ENCODE measurements around the gene TRIM37. TPM values are rescaled to one million over a fixed set of nuclear protein-coding genes. Genes with fewer than 3 reads are reported as not detected.
"Not testable (repeated sequence)": the region's sequence is repeated elsewhere in the genome, so short reads cannot be mapped to it uniquely, and the experiment has no call there.

Gene TRIM37
- total RNA-seq, 2 experiments from 2014 or later: 19.9 to 24.1 TPM

DNA sequence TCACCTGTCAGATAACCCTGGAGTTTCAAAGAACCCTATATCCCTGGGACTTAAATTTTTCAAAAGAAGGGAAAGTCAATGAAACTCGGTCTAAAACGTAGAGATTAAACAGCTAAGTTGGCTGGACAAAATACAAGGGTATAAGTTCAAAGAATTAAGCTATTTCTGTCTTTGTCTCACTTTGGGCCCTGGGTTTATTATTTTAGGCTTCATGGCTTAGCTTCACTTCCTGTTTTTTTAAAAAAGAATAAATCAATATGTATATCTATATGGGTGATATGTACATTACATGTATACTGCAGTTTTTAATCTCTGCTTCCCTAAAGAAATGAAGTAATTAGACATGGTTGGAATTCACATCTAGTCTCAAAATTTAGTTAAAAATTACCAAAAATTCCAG lies 132.3 kb downstream of the TRIM37 start:
- DNase-seq: no peak
- Mint-ChIP-seq H3K36me3 (ENCODE audit: low read depth) (no peaks in the 10 kb centered on the region), H3K27me3 (ENCODE audit: low read depth) (no peaks in the 10 kb centered on the region), H3K9me3 (no peaks in the 10 kb centered on the region), H3K4me1 (ENCODE audit: low read depth) (no peaks in the 10 kb centered on the region), H3K27ac (no peak overlapping the region), H3K4me3 (no peak overlapping the region)
- CTCF ChIA-PET: interaction anchor here (0.5 kb wide), 1 partner anchor 30 kb away, joined by 4 read pairs; no protein-coding TSS in a partner anchor
- intact Hi-C loops (cut with micrococcal nuclease): no loop called here

GRCh38 chr17:58970609-58971450 lies 135.8 kb downstream of the TRIM37 start:
- no peak for DNase-seq
- intact Hi-C loops (cut with micrococcal nuclease): no loop called here
- Mint-ChIP-seq H3K27ac (no peak overlapping the region), H3K27me3 (ENCODE audit: low read depth) (no peaks in the 10 kb centered on the region), H3K4me1 (ENCODE audit: low read depth) (peaks cover 5% of the 10 kb centered on the region), H3K36me3 (ENCODE audit: low read depth) (no peaks in the 10 kb centered on the region), H3K9me3 (no peaks in the 10 kb centered on the region), H3K4me3 (no peak overlapping the region)
- CTCF ChIA-PET: no interaction called here

DNA sequence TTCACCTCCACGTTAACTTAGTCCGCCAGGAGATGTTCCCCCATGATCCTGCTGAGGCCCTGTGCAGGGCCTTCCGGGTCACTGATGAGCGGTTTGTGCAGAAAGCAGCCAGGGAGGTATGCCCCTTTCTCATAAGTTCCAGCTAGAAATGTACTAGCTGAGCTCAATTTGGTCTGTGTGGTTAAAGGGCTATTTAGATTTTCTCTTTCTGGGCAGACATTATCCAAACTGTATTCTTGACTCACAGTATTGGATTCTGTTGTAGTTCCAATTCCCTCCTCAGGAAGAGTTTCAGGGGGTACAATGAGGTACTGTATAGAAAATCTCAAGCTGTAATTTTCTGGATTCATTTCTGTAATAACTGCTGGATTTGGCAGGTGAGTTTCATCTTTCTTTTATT lies 137.1 kb downstream of the TRIM37 start:
- Mint-ChIP-seq H3K27ac (no peak overlapping the region), H3K4me1 (ENCODE audit: low read depth) (peaks cover 5% of the 10 kb centered on the region), H3K9me3 (no peaks in the 10 kb centered on the region), H3K4me3 (no peak overlapping the region), H3K36me3 (ENCODE audit: low read depth) (no peaks in the 10 kb centered on the region), H3K27me3 (ENCODE audit: low read depth) (no peaks in the 10 kb centered on the region)
- CTCF ChIA-PET: no interaction called here
- DNase-seq: no peak
- intact Hi-C loops (cut with micrococcal nuclease): no loop called here

GRCh38 chr17:58969156-58969555 lies 137.5 kb downstream of the TRIM37 start:
- H3K27me3 Mint-ChIP-seq (ENCODE audit: low read depth): no peaks in the 10 kb centered on the region
- intact Hi-C loops (cut with micrococcal nuclease): no loop called here
- H3K4me3 Mint-ChIP-seq: no peak overlapping the region
- CTCF ChIA-PET: interaction anchor here (1.6 kb wide), 1 partner anchor 36 kb away, joined by 3 read pairs; no protein-coding TSS in a partner anchor
- no peaks in the 10 kb centered on the region for H3K36me3 Mint-ChIP-seq (ENCODE audit: low read depth)
- peaks cover 5% of the 10 kb centered on the region for H3K4me1 Mint-ChIP-seq (ENCODE audit: low read depth)
- no peak overlapping the region for H3K27ac Mint-ChIP-seq
- no peaks in the 10 kb centered on the region for H3K9me3 Mint-ChIP-seq
- no peak for DNase-seq

DNA sequence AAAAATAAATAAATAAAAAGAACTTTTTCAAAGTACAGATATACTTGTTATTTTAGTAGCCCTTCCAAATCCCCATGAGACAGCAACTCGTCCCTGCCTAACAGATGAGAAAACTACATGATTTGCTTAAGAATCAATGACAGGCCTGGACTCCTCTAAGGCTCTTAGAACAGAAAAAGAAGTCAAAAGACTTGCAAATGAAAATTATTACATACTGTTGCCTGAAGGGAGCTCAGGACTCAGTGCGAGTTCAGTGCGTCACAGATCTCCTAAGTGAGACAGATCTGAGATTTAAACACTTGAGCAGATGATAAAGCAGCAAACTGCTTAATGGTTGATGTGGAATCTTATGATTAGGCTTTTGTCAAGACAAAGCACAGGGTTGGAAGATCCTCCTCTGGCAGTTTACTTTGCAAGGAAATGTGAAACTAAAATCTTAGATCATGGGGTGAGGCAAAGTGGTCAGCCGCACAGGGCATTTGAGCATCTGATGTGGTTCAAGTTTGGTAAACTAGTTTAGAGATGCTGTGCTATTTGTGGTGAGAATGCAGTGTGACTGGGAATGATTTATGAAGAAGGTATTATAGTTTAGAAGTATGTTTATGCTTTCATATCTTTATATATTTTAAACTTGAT lies 138.1 kb downstream of the TRIM37 start:
- Mint-ChIP-seq H3K27ac (no peak overlapping the region), H3K9me3 (no peaks in the 10 kb centered on the region), H3K36me3 (ENCODE audit: low read depth) (no peaks in the 10 kb centered on the region), H3K4me1 (ENCODE audit: low read depth) (peaks cover 5% of the 10 kb centered on the region), H3K4me3 (no peak overlapping the region), H3K27me3 (ENCODE audit: low read depth) (no peaks in the 10 kb centered on the region)
- DNase-seq: no peak
- CTCF ChIA-PET: interaction anchor here (1.6 kb wide), 1 partner anchor 37 kb away, joined by 3 read pairs; no protein-coding TSS in a partner anchor
- intact Hi-C loops (cut with micrococcal nuclease): no loop called here

DNA sequence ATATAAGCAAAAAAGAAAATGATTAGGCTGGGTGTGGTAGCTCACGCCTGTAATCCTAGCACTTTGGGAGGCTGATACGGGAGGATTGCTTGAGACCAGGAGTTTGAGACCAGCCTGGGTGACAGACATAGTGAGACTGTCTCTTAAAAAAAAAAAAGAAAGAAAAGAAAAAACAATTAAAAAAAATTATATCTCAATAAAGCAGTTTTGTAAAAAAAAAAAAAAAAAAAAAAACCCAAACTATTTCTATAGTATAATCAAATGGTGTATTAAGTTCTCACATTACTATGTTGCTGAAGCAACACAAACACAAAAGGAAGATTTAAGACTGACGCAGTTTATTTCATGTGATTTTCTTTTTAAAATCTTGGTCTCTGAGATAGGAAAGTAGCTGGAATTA lies 140.5 kb downstream of the TRIM37 start:
- Mint-ChIP-seq H3K27me3 (ENCODE audit: low read depth) (no peaks in the 10 kb centered on the region), H3K9me3 (no peaks in the 10 kb centered on the region), H3K36me3 (ENCODE audit: low read depth) (no peaks in the 10 kb centered on the region), H3K4me3 (no peak overlapping the region), H3K27ac (no peak overlapping the region), H3K4me1 (ENCODE audit: low read depth) (peaks cover 5% of the 10 kb centered on the region)
- no peak for DNase-seq
- CTCF ChIA-PET: no interaction called here
- intact Hi-C loops (cut with micrococcal nuclease): no loop called here

- H3K4me3 Mint-ChIP-seq: no peak overlapping the region
- H3K27ac Mint-ChIP-seq: no peak overlapping the region
- DNase-seq: no peak
- CTCF ChIA-PET: interaction anchor here (0.6 kb wide), 2 partner anchors 450 to 710 kb away, joined by 5 to 7 read pairs; no protein-coding TSS in a partner anchor
- no peaks in the 10 kb centered on the region for H3K36me3 Mint-ChIP-seq (ENCODE audit: low read depth)
- H3K27me3 Mint-ChIP-seq (ENCODE audit: low read depth): no peaks in the 10 kb centered on the region
- H3K9me3 Mint-ChIP-seq: no peaks in the 10 kb centered on the region
- H3K4me1 Mint-ChIP-seq (ENCODE audit: low read depth): peaks cover 5% of the 10 kb centered on the region
- intact Hi-C loops (cut with micrococcal nuclease): no loop called here
These were observed 141.5 kb downstream of the TRIM37 start for GRCh38 chr17:58965221-58965620.

DNA sequence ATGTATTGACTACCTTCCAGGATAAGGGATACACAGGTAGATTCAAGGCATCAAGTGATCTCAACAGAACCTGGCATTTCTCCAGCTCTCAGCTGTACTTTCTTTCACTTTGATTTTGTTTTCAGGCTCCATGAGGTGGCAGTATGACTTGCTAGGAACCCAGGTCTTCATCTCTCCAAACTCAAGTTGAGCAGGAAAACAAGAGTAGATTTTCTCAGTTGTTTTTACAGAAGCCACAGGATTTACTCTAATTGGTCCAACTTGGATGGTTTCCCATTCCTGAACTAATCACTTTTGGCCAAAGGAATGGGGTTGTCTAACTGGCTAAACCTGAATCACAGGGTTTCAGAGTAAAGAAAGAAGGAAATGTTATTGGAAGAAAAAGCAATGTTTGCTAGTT lies 146.6 kb downstream of the TRIM37 start:
- Mint-ChIP-seq H3K9me3 (no peaks in the 10 kb centered on the region), H3K27ac (no peak overlapping the region), H3K4me1 (ENCODE audit: low read depth) (no peaks in the 10 kb centered on the region), H3K4me3 (no peak overlapping the region), H3K36me3 (ENCODE audit: low read depth) (no peaks in the 10 kb centered on the region), H3K27me3 (ENCODE audit: low read depth) (no peaks in the 10 kb centered on the region)
- peak; percentile 13 for DNase-seq
- CTCF ChIA-PET: interaction anchor here (0.8 to 1.2 kb wide), 2 partner anchors 30 to 44 kb away, joined by 5 read pairs; no protein-coding TSS in a partner anchor
- intact Hi-C loops (cut with micrococcal nuclease): loop anchor here (1.0 kb wide), 1 partner anchor 45 kb away; no protein-coding TSS in a partner anchor

- H3K27me3 Mint-ChIP-seq (ENCODE audit: low read depth); H3K27ac Mint-ChIP-seq; H3K9me3 Mint-ChIP-seq; H3K4me1 Mint-ChIP-seq (ENCODE audit: low read depth); DNase-seq; intact Hi-C loops (cut with micrococcal nuclease); H3K36me3 Mint-ChIP-seq (ENCODE audit: low read depth); H3K4me3 Mint-ChIP-seq: not testable (repeated sequence)
- CTCF ChIA-PET: interaction anchor here (0.7 kb wide), 1 partner anchor 27 kb away, joined by 5 read pairs; no protein-coding TSS in a partner anchor
These were observed 149.0 kb downstream of the TRIM37 start for GRCh38 chr17:58957725-58958073.

DNA sequence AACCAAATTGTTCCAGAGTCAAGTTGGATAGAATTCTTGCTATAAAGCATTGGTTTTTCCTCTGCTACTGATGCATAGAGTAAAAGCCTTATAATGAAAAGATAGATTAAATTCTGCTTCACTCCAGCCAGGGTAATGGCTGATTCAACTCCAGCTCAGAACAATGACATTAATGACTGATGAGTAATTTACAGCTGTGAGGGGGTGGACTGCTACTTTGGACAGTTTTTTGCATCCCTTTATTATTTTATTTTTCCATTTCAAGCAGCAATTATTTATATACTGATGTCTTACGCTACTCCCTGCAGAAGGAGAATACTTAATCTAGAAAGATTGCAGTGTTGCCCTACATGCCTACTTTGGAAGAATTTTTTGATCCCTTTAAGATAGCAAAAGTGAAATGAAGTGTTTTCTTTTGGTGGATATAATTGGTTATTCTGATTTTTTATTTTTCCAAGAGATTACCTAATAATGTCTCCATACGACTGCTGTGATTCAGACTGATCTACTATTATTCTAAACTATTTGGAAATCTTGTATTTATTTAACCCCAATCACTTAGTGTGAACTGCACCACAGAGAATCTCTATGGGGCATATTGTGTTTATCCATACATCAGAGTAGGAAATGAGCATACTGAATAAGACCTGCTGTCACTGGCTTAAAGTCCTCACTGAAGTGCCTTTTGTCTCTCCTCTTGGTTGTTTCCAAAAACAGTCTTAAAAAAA lies 149.5 kb downstream of the TRIM37 start:
- intact Hi-C loops (cut with micrococcal nuclease): no loop called here
- H3K27me3 Mint-ChIP-seq (ENCODE audit: low read depth): no peaks in the 10 kb centered on the region
- H3K4me1 Mint-ChIP-seq (ENCODE audit: low read depth): no peaks in the 10 kb centered on the region
- DNase-seq: no peak
- CTCF ChIA-PET: interaction anchor here (0.7 kb wide), 2 partner anchors 28 to 61 kb away, joined by 3 to 5 read pairs; no protein-coding TSS in a partner anchor
- no peak overlapping the region for H3K4me3 Mint-ChIP-seq
- no peak overlapping the region for H3K27ac Mint-ChIP-seq
- H3K9me3 Mint-ChIP-seq: no peaks in the 10 kb centered on the region
- no peaks in the 10 kb centered on the region for H3K36me3 Mint-ChIP-seq (ENCODE audit: low read depth)

DNA sequence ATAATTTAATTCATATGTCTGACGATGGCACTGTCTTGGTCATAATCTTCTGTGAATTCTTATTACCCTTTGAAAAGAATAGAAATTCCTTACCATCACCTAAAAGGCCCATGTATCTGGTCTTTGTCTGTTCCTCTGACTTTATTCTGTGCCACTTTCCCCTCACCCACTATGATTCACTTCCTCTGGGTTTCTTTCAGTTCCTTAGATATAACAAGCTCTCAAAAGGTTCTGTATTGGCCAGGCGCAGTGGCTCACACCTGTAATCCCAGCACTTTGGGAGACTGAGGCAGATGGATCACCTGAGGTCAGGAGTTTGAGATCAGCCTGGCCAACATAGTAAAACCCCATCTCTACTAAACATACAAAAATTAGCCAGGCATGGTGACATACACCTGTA lies 152.3 kb downstream of the TRIM37 start:
- H3K4me3 Mint-ChIP-seq; intact Hi-C loops (cut with micrococcal nuclease); DNase-seq; CTCF ChIA-PET; H3K4me1 Mint-ChIP-seq (ENCODE audit: low read depth); H3K36me3 Mint-ChIP-seq (ENCODE audit: low read depth); H3K27ac Mint-ChIP-seq; H3K27me3 Mint-ChIP-seq (ENCODE audit: low read depth): not testable (repeated sequence)
- H3K9me3 Mint-ChIP-seq: peaks cover 16% of the 10 kb centered on the region

DNA sequence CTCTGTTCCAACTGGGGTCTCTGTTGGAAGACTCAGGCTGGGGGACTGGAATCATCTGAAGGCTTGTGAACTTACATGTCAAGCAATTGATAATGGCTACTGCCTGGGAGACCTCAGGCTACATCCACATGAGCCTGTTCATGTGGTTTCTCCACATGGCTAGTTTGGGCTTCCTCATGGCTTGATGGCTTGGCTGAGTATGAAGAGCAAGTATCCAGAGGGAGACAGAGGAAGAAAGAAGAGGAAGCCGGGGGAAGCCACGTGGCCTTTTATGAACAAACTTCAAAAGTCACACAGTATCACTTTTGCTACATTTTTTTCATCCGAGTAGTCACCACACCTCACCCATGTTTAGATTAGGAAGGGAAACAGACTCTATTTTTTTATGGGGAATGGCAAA lies 158.9 kb downstream of the TRIM37 start:
- no peak for DNase-seq
- H3K4me3 Mint-ChIP-seq: no peak overlapping the region
- peaks cover 4% of the 10 kb centered on the region for H3K27me3 Mint-ChIP-seq (ENCODE audit: low read depth)
- CTCF ChIA-PET: no interaction called here
- H3K27ac Mint-ChIP-seq: no peak overlapping the region
- peaks cover 16% of the 10 kb centered on the region for H3K9me3 Mint-ChIP-seq
- H3K4me1 Mint-ChIP-seq (ENCODE audit: low read depth): peaks cover 5% of the 10 kb centered on the region
- H3K36me3 Mint-ChIP-seq (ENCODE audit: low read depth): peaks cover 8% of the 10 kb centered on the region
- intact Hi-C loops (cut with micrococcal nuclease): no loop called here
